ENCODE measurements around the gene INO80B.

DNA sequence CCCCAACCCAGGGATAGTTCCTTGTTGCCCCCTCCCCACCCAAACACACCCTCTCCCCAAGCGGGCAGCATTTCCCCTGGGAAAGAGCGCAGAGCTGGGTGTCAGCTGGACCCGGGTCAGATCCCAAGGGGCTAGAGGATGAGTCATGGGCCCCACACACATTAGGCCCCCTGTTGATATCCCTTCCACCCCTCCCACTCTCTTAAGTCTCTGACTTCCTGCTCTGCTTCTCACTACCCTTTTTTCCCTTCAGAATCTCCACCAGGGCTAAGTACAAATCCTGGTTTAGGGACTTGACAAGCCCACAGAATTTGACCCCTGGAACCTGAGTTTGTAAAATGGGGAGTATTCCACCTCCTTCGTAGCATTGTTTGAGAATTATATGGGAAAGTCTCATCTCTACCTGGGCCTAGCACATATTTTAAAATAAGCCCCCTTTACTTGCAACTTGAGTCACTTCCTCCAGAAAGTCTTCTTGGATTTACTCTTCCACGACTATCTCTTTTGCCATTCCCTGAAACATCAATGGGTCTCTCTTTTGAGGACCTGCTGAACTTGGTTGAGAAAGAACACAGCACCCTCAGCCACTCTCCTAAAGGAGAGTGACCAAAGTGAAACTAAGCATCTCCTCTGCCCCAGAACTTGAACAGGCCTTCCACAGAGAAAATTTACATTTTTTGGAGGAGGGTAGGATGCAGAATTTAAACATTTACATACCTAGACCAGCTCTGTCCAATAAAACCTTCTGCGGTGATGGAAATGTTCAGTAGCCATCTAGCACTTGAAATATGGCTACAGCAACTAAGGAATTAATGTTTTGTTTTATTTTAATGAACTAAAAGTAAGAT, 17.8 kb upstream of the INO80B start:
- TF ChIP-seq, protein P1, sequence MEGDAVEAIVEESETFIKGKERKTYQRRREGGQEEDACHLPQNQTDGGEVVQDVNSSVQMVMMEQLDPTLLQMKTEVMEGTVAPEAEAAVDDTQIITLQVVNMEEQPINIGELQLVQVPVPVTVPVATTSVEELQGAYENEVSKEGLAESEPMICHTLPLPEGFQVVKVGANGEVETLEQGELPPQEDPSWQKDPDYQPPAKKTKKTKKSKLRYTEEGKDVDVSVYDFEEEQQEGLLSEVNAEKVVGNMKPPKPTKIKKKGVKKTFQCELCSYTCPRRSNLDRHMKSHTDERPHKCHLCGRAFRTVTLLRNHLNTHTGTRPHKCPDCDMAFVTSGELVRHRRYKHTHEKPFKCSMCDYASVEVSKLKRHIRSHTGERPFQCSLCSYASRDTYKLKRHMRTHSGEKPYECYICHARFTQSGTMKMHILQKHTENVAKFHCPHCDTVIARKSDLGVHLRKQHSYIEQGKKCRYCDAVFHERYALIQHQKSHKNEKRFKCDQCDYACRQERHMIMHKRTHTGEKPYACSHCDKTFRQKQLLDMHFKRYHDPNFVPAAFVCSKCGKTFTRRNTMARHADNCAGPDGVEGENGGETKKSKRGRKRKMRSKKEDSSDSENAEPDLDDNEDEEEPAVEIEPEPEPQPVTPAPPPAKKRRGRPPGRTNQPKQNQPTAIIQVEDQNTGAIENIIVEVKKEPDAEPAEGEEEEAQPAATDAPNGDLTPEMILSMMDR (IDR thresholded peaks at IDR 0.05 in 8 of 11, conservative IDR thresholded peaks at IDR 0.05 in 3 of 11): no peak
- TF ChIP-seq POLR2A (IDR thresholded peaks at IDR 0.05): no peak
